Fibroblast of lung (primary cell): ENCODE results near the gene IRGC. TPM values are rescaled to one million over a fixed set of nuclear protein-coding genes. Genes with fewer than 3 reads are reported as not detected.

Experiments
- DNase-seq, 2 donors: peaks; one replicate each; pipeline versions ENCODE4 v3.0.0 to v3.0.0-alpha.2; 2010; ENCODE audit warnings: low read depth in 2 of 2
- H2AFZ ChIP-seq: 2 replicates; pipeline ENCODE4 v1.5.1; 2012; ENCODE audit warnings: low read length, control low read depth, inconsistent platforms
- H3K27ac ChIP-seq: 2 replicates; pipeline ENCODE4 v1.5.1; 2011; ENCODE audit warnings: low read length, control low read depth; ENCODE audit not compliant: insufficient read depth
- H3K27me3 ChIP-seq: 2 replicates; pipeline ENCODE4 v1.5.1; 2011; ENCODE audit warnings: mild to moderate bottlenecking, low read length; ENCODE audit not compliant: control insufficient read depth, insufficient read depth
- H3K36me3 ChIP-seq: 2 replicates; pipeline ENCODE4 v1.5.1; 2011; ENCODE audit warnings: low read length; ENCODE audit not compliant: control insufficient read depth, insufficient read depth
- H3K4me1 ChIP-seq: 2 replicates; pipeline ENCODE4 v1.5.1; 2011; ENCODE audit warnings: low read length; ENCODE audit not compliant: control insufficient read depth, insufficient read depth; ENCODE audit errors: extremely low read depth
- H3K4me2 ChIP-seq: 2 replicates; pipeline ENCODE4 v1.5.1; 2011; ENCODE audit warnings: low read length, control low read depth; ENCODE audit not compliant: insufficient read depth; ENCODE audit errors: extremely low read depth
- H3K4me3 ChIP-seq, 4 experiments: fragments of 200-600 bp in 1 of 4; sonication (generic) in 1 of 4; replicated peaks in 1 of 4; 2 replicates each; pipeline ENCODE4 v1.5.1; 2011 to 2016; ENCODE audit warnings: low read length in 4 of 4, low read depth in 3 of 4, mild to moderate bottlenecking in 3 of 4, control low read depth in 2 of 4, inconsistent platforms in 1 of 4, mixed read lengths in 1 of 4; ENCODE audit not compliant: insufficient read depth in 1 of 4; ENCODE audit errors: control extremely low read depth in 1 of 4
- H3K79me2 ChIP-seq: 2 replicates; pipeline ENCODE4 v1.5.1; 2012; ENCODE audit warnings: mild to moderate bottlenecking, low read length, inconsistent platforms; ENCODE audit not compliant: control insufficient read depth, insufficient read depth
- H3K9ac ChIP-seq: 2 replicates; pipeline ENCODE4 v1.5.1; 2011; ENCODE audit warnings: mild to moderate bottlenecking, low read length, control low read depth; ENCODE audit not compliant: insufficient read depth
- H3K9me3 ChIP-seq: 2 replicates; pipeline ENCODE4 v1.5.1; 2012; ENCODE audit warnings: low read depth, low read length; ENCODE audit not compliant: control insufficient read depth, insufficient read depth
- H4K20me1 ChIP-seq: 2 replicates; pipeline ENCODE4 v1.5.1; 2011; ENCODE audit warnings: low read length; ENCODE audit not compliant: control insufficient read depth, insufficient read depth; ENCODE audit errors: extremely low read depth
- CTCF ChIP-seq, 2 donors: IDR thresholded peaks in 1 of 2; conservative IDR thresholded peaks in 1 of 2; 1 replicate in 1 of 2; 2 replicates in 1 of 2; pipeline ENCODE4 v1.5.1; 2011 to 2012; ENCODE audit warnings: low read length in 2 of 2, control low read depth in 1 of 2, inconsistent platforms in 1 of 2, low read depth in 1 of 2, mild to moderate bottlenecking in 1 of 2
- EZH2 ChIP-seq: IDR thresholded peaks from 2 replicates; pipeline ENCODE4 v1.5.1; 2012; ENCODE audit warnings: low read length, control low read depth, mild to moderate bottlenecking; ENCODE audit errors: missing control alignments
- polyA minus RNA-seq: library from RNA; depleted of rRNA, polyadenylated mRNA; stranded (reverse); fragments of >200 nt; gene quantifications from 2 replicates; pipeline ENCODE4 v1.2.3, GENCODE V29; 2011; ENCODE audit warnings: low replicate concordance
- polyA plus RNA-seq, 2 donors: library from polyadenylated mRNA; depleted of rRNA in 1 of 2; stranded (reverse) in 1 of 2; unstranded in 1 of 2; fragments of >200 nt; gene quantifications; 2 replicates each; pipeline ENCODE4 v1.2.1, GENCODE V29; 2011 to 2012; ENCODE audit warnings: missing spikeins in 1 of 2
- total RNA-seq: library from RNA; depleted of rRNA; stranded (reverse); fragments of >200 nt; gene quantifications from 2 replicates; pipeline ENCODE4 v1.2.1, GENCODE V29; 2014

IRGC gene, protein sequence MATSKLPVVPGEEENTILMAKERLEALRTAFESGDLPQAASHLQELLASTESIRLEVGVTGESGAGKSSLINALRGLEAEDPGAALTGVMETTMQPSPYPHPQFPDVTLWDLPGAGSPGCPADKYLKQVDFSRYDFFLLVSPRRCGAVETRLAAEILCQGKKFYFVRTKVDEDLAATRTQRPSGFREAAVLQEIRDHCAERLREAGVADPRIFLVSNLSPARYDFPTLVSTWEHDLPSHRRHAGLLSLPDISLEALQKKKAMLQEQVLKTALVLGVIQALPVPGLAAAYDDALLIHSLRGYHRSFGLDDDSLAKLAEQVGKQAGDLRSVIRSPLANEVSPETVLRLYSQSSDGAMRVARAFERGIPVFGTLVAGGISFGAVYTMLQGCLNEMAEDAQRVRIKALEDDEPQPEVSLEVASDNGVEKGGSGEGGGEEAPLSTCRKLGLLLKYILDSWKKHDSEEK
- total RNA-seq (not detected in 2 replicates), polyA plus RNA-seq (not detected in 2 replicates), polyA minus RNA-seq (not detected in 2 replicates)
- polyA plus RNA-seq (2012), result not detected in 2 replicates

GRCh38 chr19:43715776-43716175, at the start of gene IRGC:
IRGC (plus strand) TSS chr19:43716076; CDS start chr19:43718559, 2,483 bp downstream.
- H3K9me3 ChIP-seq, result no peaks in the 10 kb centered on the region
- H2AFZ ChIP-seq, result no peak within 1 kb of the TSS
- no peak within 1 kb of the TSS for H3K4me3 ChIP-seq
- no peaks in the 10 kb centered on the region for H3K79me2 ChIP-seq
- no peaks in the 10 kb centered on the region for H4K20me1 ChIP-seq
- no peak for TF ChIP-seq EZH2
- TF ChIP-seq CTCF (conservative IDR thresholded peaks at IDR 0.05 in 1 of 2, IDR thresholded peaks at IDR 0.05 in 1 of 2; ENCODE audit: low read depth in 1 of 2, low read length in 2 of 2), result no peak
- DNase-seq, result no peak
- no peak within 1 kb of the TSS for H3K27ac ChIP-seq
- H3K4me2 ChIP-seq, result no peak within 1 kb of the TSS
- no peaks in the 10 kb centered on the region for H3K4me1 ChIP-seq
- H3K9ac ChIP-seq, result no peak within 1 kb of the TSS
- no peaks in the 10 kb centered on the region for H3K36me3 ChIP-seq
- H3K27me3 ChIP-seq, result no peaks in the 10 kb centered on the region

DNA sequence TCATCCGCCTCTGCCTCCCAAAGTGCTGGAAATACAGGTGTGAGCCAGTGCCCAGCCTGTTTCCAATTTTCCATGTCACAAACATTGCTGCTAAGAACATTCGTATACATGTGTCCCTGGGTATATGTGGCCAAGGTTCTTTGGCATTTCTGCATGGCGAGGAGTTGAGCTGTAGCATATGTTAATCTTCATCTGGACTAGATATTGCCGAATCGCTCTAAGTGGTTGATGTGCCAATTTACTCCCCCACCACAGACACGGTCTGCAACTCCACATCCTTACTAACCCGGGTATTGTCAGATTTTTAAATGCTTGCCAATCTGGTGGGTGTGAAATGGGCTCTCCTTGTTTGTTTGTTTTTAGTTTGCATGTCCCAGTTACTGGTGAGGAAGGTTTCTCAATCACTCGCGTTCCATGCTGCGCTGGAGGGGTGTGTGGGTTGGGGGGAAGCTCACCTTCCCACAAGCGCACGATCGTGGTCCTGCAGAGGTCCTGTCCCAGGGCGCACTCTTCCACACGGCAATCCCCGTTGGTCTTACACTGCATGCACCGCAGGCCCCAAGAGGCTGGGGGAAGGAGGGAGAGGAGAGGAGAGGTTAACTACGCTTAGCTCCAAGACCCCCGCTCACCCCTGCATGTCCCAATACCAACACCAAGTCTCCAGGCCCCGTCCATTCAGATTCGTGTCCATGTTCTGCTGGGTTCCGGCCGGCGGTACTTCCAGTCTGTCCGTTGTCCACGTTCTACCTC, 48.6 kb upstream of the IRGC start:
- no peak overlapping the region for H2AFZ ChIP-seq
- no peaks in the 10 kb centered on the region for H3K27me3 ChIP-seq
- H4K20me1 ChIP-seq, result no peaks in the 10 kb centered on the region
- TF ChIP-seq EZH2 (no peak), CTCF (conservative IDR thresholded peaks at IDR 0.05 in 1 of 2, IDR thresholded peaks at IDR 0.05 in 1 of 2; ENCODE audit: low read depth in 1 of 2, low read length in 2 of 2) (no peak)
- peak overlapping the region; percentile 83 for H3K27ac ChIP-seq
- peaks cover 31% of the 10 kb centered on the region for H3K36me3 ChIP-seq
- H3K4me3 ChIP-seq, result peak overlapping the region; percentile 49 to 77 (median 67)
- peaks cover 8% of the 10 kb centered on the region for H3K4me1 ChIP-seq
- peak overlapping the region; percentile 58 for H3K9ac ChIP-seq
- H3K79me2 ChIP-seq, result peaks cover 44% of the 10 kb centered on the region
- DNase-seq, result no peak
- H3K4me2 ChIP-seq, result peak overlapping the region; percentile 92
- H3K9me3 ChIP-seq, result no peaks in the 10 kb centered on the region

DNA sequence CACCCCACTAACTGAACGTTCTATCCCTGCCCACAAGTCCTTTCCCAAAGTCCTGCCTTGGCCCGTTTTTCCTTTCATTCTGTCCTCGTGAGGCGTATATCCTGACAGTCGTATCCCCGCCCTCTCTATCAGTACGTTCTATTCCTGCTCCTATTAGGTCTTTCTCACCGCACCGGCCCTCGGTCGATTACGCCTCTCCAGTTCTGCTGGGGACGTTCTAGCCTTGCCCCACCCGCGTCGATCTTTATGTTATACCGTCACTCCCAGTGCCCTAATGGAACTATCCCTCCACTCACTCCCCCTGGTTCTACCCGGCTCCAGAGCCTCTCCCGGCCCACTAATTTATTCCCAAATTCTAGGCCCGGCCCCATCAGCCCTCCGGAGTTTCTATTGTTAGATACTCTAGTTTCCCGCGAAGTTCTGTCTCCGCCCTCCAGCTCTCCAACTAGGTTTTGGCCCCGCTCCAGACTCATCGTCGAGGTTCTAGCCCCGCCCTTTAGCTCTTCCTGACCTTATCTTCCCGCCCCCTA, 47.9 kb upstream of the IRGC start:
- Histone ChIP-seq H3K27ac (peak overlapping the region; percentile 83), H3K27me3 (no peaks in the 10 kb centered on the region), H3K9me3 (no peaks in the 10 kb centered on the region), H3K4me2 (peak overlapping the region; percentile 92), H3K4me1 (peaks cover 8% of the 10 kb centered on the region), H3K36me3 (peaks cover 27% of the 10 kb centered on the region), H4K20me1 (no peaks in the 10 kb centered on the region), H3K79me2 (peaks cover 40% of the 10 kb centered on the region), H2AFZ (no peak overlapping the region), H3K9ac (peak overlapping the region; percentile 58), H3K4me3 (peak overlapping the region; percentile 49 to 77 (median 67))
- DNase-seq, result no peak
- TF ChIP-seq EZH2, result no peak
- no peak for TF ChIP-seq CTCF (conservative IDR thresholded peaks at IDR 0.05 in 1 of 2, IDR thresholded peaks at IDR 0.05 in 1 of 2; ENCODE audit: low read depth in 1 of 2, low read length in 2 of 2)
